GM18909 (cell line): ENCODE results near the gene ABCA7.

Experiments
- ATAC-seq: cut with Tn5 transposase; IDR thresholded peaks from one replicate; pipeline ENCODE4 v1.9.1; 2021; ENCODE audit warnings: mild to moderate bottlenecking; ENCODE audit not compliant: unreplicated experiment, poor library complexity

ABCA7 gene

GRCh38 chr19:1098177-1099051 is 58.5 kb downstream of the ABCA7 start:
- ATAC-seq, result no peak

- ATAC-seq, result no peak
Measured at GRCh38 chr19:1101337-1101698, 61.4 kb downstream of the ABCA7 start.

GRCh38 chr19:1102407-1103131 is 62.7 kb downstream of the ABCA7 start:
- peak; percentile 25 for ATAC-seq

GRCh38 chr19:1103132-1103707 is 63.3 kb downstream of the ABCA7 start:
- no peak for ATAC-seq

GRCh38 chr19:1103708-1104310 is 63.9 kb downstream of the ABCA7 start, which contains the start of gene GPX4:
GPX4 (plus strand) TSS chr19:1103994; CDS start chr19:1104044, 50 bp downstream.
- peak; percentile 72 for ATAC-seq

- peak; percentile 31 for ATAC-seq
Measured at GRCh38 chr19:1104311-1105007, 64.6 kb downstream of the ABCA7 start.

- no peak for ATAC-seq
Measured at GRCh38 chr19:1105008-1105872, 65.3 kb downstream of the ABCA7 start.

GRCh38 chr19:1105873-1106840 is 66.2 kb downstream of the ABCA7 start:
- ATAC-seq, result no peak

GRCh38 chr19:1106841-1107660 is 67.1 kb downstream of the ABCA7 start:
- no peak for ATAC-seq

- ATAC-seq, result no peak
Measured at GRCh38 chr19:1107661-1108261, 67.9 kb downstream of the ABCA7 start.

GRCh38 chr19:1108291-1109031 is 68.6 kb downstream of the ABCA7 start:
- no peak for ATAC-seq

- ATAC-seq, result no peak
Measured at GRCh38 chr19:1109032-1109551, 69.2 kb downstream of the ABCA7 start.

GRCh38 chr19:1109697-1110671 is 70.1 kb downstream of the ABCA7 start:
- no peak for ATAC-seq

- no peak for ATAC-seq
Measured at GRCh38 chr19:1110809-1111640, 71.1 kb downstream of the ABCA7 start.
